ENCODE data around the gene ZNF426. TPM values are rescaled to one million over a fixed set of nuclear protein-coding genes. Genes with fewer than 3 reads are reported as not detected.

Gene ZNF426
- total and polyA plus RNA-seq, 2 of the 13 experiments (the other 11 are each of a cell fraction or from before 2014, with no cell fraction given), result 3.8 to 14.9 TPM

DNA sequence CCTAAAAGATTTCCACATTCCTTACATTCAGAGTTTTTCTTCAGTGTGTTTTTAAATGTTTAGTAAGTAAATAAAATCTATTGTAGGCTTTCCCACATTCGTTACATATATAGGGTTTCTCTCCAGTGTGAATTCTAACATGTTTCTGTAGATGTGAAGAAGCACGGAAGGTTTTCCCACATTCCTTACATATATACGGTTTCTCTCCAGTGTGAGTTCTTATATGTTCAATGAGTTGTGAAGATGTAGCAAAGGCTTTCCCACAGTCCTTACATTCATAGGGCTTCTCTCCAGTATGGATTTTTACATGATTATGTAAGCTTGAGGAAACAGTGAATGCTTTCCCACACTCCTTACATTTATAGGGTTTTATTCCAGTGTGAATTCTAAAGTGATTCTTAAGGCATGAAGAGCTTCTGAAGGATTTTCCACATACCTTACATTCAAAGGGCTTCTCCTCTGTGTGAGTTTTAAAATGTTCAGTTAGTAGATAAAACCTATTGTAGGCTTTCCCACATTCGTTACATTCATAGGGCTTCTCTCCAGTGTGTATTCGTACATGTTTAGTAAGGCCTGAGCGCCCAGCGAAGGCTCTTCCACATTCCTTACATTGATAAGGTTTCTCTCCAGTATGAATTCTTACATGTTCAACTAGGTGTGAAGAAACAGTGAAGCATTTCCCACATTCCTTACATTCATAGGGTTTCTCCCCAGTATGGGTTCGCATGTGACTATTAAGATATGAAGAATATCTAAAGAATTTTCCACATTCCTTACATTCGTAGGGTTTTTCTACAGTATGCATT, 27.7 kb upstream of the ZNF426 start:
- in situ Hi-C loops (cut with HindIII; ENCODE audit: extremely low pct_ligation_motif_present, low pct_unique_long_range_greater_than_20kb), result no loop called here
- no peak for DNase-seq (ENCODE audit: low spot score)
- WGBS (ENCODE audit: low lambda C conversion rate), result 96% methylated on average over 9 of the region's 9 CpGs

More for the DNA sequence above, 27.7 kb upstream of the ZNF426 start:
- H3K9ac ChIP-seq (ENCODE audit: insufficient read depth, low read depth, low read length), result no peak overlapping the region
- H4K20me1 ChIP-seq (ENCODE audit: insufficient read depth, low read length), result peaks cover 34% of the 10 kb centered on the region
- TF ChIP-seq, protein P1, sequence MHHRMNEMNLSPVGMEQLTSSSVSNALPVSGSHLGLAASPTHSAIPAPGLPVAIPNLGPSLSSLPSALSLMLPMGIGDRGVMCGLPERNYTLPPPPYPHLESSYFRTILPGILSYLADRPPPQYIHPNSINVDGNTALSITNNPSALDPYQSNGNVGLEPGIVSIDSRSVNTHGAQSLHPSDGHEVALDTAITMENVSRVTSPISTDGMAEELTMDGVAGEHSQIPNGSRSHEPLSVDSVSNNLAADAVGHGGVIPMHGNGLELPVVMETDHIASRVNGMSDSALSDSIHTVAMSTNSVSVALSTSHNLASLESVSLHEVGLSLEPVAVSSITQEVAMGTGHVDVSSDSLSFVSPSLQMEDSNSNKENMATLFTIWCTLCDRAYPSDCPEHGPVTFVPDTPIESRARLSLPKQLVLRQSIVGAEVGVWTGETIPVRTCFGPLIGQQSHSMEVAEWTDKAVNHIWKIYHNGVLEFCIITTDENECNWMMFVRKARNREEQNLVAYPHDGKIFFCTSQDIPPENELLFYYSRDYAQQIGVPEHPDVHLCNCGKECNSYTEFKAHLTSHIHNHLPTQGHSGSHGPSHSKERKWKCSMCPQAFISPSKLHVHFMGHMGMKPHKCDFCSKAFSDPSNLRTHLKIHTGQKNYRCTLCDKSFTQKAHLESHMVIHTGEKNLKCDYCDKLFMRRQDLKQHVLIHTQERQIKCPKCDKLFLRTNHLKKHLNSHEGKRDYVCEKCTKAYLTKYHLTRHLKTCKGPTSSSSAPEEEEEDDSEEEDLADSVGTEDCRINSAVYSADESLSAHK (CRISPR knock-in tag; IDR thresholded peaks at IDR 0.05; ENCODE audit: borderline replicate concordance), result no peak
- no peak for TF ChIP-seq CENPX (CRISPR knock-in tag; IDR thresholded peaks at IDR 0.05)
- TF ChIP-seq, protein P2, sequence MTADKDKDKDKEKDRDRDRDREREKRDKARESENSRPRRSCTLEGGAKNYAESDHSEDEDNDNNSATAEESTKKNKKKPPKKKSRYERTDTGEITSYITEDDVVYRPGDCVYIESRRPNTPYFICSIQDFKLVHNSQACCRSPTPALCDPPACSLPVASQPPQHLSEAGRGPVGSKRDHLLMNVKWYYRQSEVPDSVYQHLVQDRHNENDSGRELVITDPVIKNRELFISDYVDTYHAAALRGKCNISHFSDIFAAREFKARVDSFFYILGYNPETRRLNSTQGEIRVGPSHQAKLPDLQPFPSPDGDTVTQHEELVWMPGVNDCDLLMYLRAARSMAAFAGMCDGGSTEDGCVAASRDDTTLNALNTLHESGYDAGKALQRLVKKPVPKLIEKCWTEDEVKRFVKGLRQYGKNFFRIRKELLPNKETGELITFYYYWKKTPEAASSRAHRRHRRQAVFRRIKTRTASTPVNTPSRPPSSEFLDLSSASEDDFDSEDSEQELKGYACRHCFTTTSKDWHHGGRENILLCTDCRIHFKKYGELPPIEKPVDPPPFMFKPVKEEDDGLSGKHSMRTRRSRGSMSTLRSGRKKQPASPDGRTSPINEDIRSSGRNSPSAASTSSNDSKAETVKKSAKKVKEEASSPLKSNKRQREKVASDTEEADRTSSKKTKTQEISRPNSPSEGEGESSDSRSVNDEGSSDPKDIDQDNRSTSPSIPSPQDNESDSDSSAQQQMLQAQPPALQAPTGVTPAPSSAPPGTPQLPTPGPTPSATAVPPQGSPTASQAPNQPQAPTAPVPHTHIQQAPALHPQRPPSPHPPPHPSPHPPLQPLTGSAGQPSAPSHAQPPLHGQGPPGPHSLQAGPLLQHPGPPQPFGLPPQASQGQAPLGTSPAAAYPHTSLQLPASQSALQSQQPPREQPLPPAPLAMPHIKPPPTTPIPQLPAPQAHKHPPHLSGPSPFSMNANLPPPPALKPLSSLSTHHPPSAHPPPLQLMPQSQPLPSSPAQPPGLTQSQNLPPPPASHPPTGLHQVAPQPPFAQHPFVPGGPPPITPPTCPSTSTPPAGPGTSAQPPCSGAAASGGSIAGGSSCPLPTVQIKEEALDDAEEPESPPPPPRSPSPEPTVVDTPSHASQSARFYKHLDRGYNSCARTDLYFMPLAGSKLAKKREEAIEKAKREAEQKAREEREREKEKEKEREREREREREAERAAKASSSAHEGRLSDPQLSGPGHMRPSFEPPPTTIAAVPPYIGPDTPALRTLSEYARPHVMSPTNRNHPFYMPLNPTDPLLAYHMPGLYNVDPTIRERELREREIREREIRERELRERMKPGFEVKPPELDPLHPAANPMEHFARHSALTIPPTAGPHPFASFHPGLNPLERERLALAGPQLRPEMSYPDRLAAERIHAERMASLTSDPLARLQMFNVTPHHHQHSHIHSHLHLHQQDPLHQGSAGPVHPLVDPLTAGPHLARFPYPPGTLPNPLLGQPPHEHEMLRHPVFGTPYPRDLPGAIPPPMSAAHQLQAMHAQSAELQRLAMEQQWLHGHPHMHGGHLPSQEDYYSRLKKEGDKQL (CRISPR knock-in tag; IDR thresholded peaks at IDR 0.05; ENCODE audit: low read depth), result no peak
- TF ChIP-seq MTF1 (CRISPR knock-in tag; IDR thresholded peaks at IDR 0.05), result no peak
- no peak for TF ChIP-seq ZNF746 (CRISPR knock-in tag; IDR thresholded peaks at IDR 0.05)
- TF ChIP-seq ZNF564 (CRISPR knock-in tag; IDR thresholded peaks at IDR 0.05), result no peak
- no peak for TF ChIP-seq CHD2 (IDR thresholded peaks at IDR 0.05; ENCODE audit: low read depth, low read length)
- no peak for TF ChIP-seq ZC3H4 (CRISPR knock-in tag; IDR thresholded peaks at IDR 0.05; ENCODE audit: borderline replicate concordance)
- TF ChIP-seq ZNF567 (CRISPR knock-in tag; IDR thresholded peaks at IDR 0.05; ENCODE audit: borderline replicate concordance), result no peak
- TF ChIP-seq ZNF660 (CRISPR knock-in tag; IDR thresholded peaks at IDR 0.05; ENCODE audit: borderline replicate concordance, low read depth), result no peak
- TF ChIP-seq ZNF207 (IDR thresholded peaks at IDR 0.05; ENCODE audit: borderline replicate concordance), result no peak
- TF ChIP-seq, protein P3, sequence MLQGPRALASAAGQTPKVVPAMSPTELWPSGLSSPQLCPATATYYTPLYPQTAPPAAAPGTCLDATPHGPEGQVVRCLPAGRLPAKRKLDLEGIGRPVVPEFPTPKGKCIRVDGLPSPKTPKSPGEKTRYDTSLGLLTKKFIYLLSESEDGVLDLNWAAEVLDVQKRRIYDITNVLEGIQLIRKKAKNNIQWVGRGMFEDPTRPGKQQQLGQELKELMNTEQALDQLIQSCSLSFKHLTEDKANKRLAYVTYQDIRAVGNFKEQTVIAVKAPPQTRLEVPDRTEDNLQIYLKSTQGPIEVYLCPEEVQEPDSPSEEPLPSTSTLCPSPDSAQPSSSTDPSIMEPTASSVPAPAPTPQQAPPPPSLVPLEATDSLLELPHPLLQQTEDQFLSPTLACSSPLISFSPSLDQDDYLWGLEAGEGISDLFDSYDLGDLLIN (CRISPR knock-in tag; IDR thresholded peaks at IDR 0.05; ENCODE audit: borderline replicate concordance), result no peak
- H3K9me3 ChIP-seq (ENCODE audit: low read length), result peaks cover 3% of the 10 kb centered on the region; the same call in 1 of the 2 replicates
- peaks cover 13% of the 10 kb centered on the region for H3K4me1 ChIP-seq (ENCODE audit: insufficient read depth, low read length)
- peaks cover 53% of the 10 kb centered on the region for H3K79me2 ChIP-seq (ENCODE audit: insufficient read depth, low read length)
- no peak overlapping the region for H3K4me3 ChIP-seq (replicated peaks in 1 of 3; ENCODE audit: insufficient read depth in 1 of 3, low read depth in 2 of 3, low read length in 3 of 3)
- H2AFZ ChIP-seq (ENCODE audit: low read length), result no peak overlapping the region
- POLR2A ChIA-PET, result interaction anchor here (0.6 kb wide), 1 partner anchor 109 kb away, joined by 3 read pairs; the partner anchor contains the start of gene ZNF562
- FAIRE-seq, result no peak
- H3K4me2 ChIP-seq (ENCODE audit: low read depth, low read length), result no peak overlapping the region
- intact Hi-C loops (cut with micrococcal nuclease; ENCODE audit: unreplicated experiment), result no loop called here
- BruUV-seq (replicated peaks), result TSS peak; percentile 27
- CTCF ChIA-PET (ENCODE audit: low intra/inter-chr PET ratio, low total read pairs), result no interaction called here
- peaks cover 18 to 52% of the 10 kb centered on the region in 2 experiments for H3K36me3 ChIP-seq (replicated peaks in 1 of 2; ENCODE audit: control insufficient read depth in 1 of 2, insufficient read depth in 2 of 2, low read length in 2 of 2)
- no peak for ATAC-seq
- no peak overlapping the region for H3K27ac ChIP-seq (ENCODE audit: extremely low read length, insufficient read depth, low read length)
- H3K27me3 ChIP-seq (ENCODE audit: control insufficient read depth in 1 of 2, insufficient read depth in 2 of 2, low read length in 2 of 2), result no peaks in the 10 kb centered on the region
